GM23338 (cell line): ENCODE data around the gene OPALIN. TPM values are rescaled to one million over a fixed set of nuclear protein-coding genes. Genes with fewer than 3 reads are reported as not detected.

Source experiments
- ATAC-seq: fragments of 200-7000 bp; cut with Tn5 transposase; 3 replicates; pipeline ENCODE4 v1.9.1; 2020
- DNase-seq: peaks from one replicate; pipeline ENCODE4 v3.0.0-alpha.2; 2015; ENCODE audit warnings: low spot score
- H2AFZ ChIP-seq: fragments of 200-600 bp; sonication (generic); 2 replicates; pipeline ENCODE4 v1.8.0; 2016; ENCODE audit warnings: antibody characterized with exemption, mild to moderate bottlenecking, moderate library complexity
- H3F3A ChIP-seq: fragments of 200-600 bp; sonication (generic); replicated peaks from 2 replicates; pipeline ENCODE4 v1.8.0; 2017; ENCODE audit warnings: antibody characterized with exemption, mixed run types, low read depth
- H3K27ac ChIP-seq: fragments of 200-600 bp; sonication (generic); 2 replicates; pipeline ENCODE4 v1.6.1; 2016; ENCODE audit warnings: low read depth
- H3K27me3 ChIP-seq: fragments of 200-600 bp; sonication (generic); 2 replicates; pipeline ENCODE4 v1.8.0; 2016; ENCODE audit warnings: mild to moderate bottlenecking, mixed run types, moderate library complexity; ENCODE audit not compliant: insufficient read depth
- H3K36me3 ChIP-seq: fragments of 200-600 bp; sonication (generic); 2 replicates; pipeline ENCODE4 v1.8.0; 2016; ENCODE audit warnings: mild to moderate bottlenecking; ENCODE audit not compliant: insufficient read depth
- H3K4me1 ChIP-seq: fragments of 200-600 bp; sonication (generic); 2 replicates; pipeline ENCODE4 v1.8.0; 2016; ENCODE audit warnings: mild to moderate bottlenecking, moderate library complexity; ENCODE audit not compliant: insufficient read depth
- H3K4me2 ChIP-seq: fragments of 200-600 bp; sonication (generic); 2 replicates; pipeline ENCODE4 v1.7.1; 2017; ENCODE audit warnings: mixed run types
- H3K4me3 ChIP-seq: fragments of 200-600 bp; sonication (generic); 2 replicates; pipeline ENCODE4 v1.6.1; 2016; ENCODE audit warnings: mixed run types
- H3K79me2 ChIP-seq: fragments of 200-600 bp; sonication (generic); replicated peaks from 2 replicates; pipeline ENCODE4 v1.8.0; 2017; ENCODE audit warnings: mild to moderate bottlenecking; ENCODE audit not compliant: insufficient read depth
- H3K9me2 ChIP-seq: fragments of 200-600 bp; sonication (generic); 2 replicates; pipeline ENCODE4 v1.8.0; 2017; ENCODE audit not compliant: insufficient read depth
- H4K20me1 ChIP-seq: fragments of 200-600 bp; sonication (generic); replicated peaks from 2 replicates; pipeline ENCODE4 v1.8.0; 2017; ENCODE audit warnings: mild to moderate bottlenecking; ENCODE audit not compliant: insufficient read depth
- H3K27ac Mint-ChIP-seq: 2 replicates; pipeline ENCODE4 v1.8.0; 2020; ENCODE audit warnings: inconsistent platforms, mild to moderate bottlenecking, moderate library complexity, mixed read lengths
- H3K27me3 Mint-ChIP-seq: 3 replicates; pipeline ENCODE4 v1.8.0; 2022; ENCODE audit warnings: low read depth, mild to moderate bottlenecking, moderate library complexity, mixed read lengths, inconsistent platforms; ENCODE audit not compliant: insufficient read depth, poor library complexity
- H3K36me3 Mint-ChIP-seq: 3 replicates; pipeline ENCODE4 v1.8.0; 2021; ENCODE audit warnings: low read depth, mild to moderate bottlenecking, inconsistent platforms, moderate library complexity, mixed read lengths
- H3K4me1 Mint-ChIP-seq: 3 replicates; pipeline ENCODE4 v1.8.0; 2020; ENCODE audit warnings: mild to moderate bottlenecking, inconsistent platforms, mixed read lengths
- H3K4me3 Mint-ChIP-seq: 3 replicates; pipeline ENCODE4 v1.8.0; 2021; ENCODE audit warnings: moderate library complexity, mild to moderate bottlenecking, inconsistent platforms, mixed read lengths
- H3K9me3 Mint-ChIP-seq: 3 replicates; pipeline ENCODE4 v1.8.0; 2020; ENCODE audit warnings: moderate library complexity, mild to moderate bottlenecking, inconsistent platforms, mixed read lengths
- EZH2 ChIP-seq: fragments of 200-600 bp; sonication (generic); IDR thresholded peaks from one replicate; pipeline ENCODE4 v1.8.0; 2017; ENCODE audit warnings: antibody characterized with exemption, mild to moderate bottlenecking, low read depth; ENCODE audit not compliant: unreplicated experiment
- EZH2phosphoT487 ChIP-seq: fragments of 200-600 bp; sonication (generic); IDR thresholded peaks from one replicate; pipeline ENCODE4 v1.8.1; 2018; ENCODE audit warnings: antibody characterized with exemption; ENCODE audit not compliant: unreplicated experiment
- NANOG ChIP-seq: IDR thresholded peaks from 2 replicates; pipeline ENCODE4 v1.6.1; 2016; ENCODE audit warnings: antibody characterized with exemption, borderline replicate concordance
- POLR2AphosphoS5 ChIP-seq: IDR thresholded peaks from 2 replicates; pipeline ENCODE4 v1.6.1; 2016; ENCODE audit warnings: antibody characterized with exemption, low read depth
- STAT1 ChIP-seq: IDR thresholded peaks from one replicate; pipeline ENCODE4 v1.6.1; 2016; ENCODE audit warnings: antibody characterized with exemption; ENCODE audit not compliant: unreplicated experiment
- ZNF114 ChIP-seq: fragments of 250-450 bp; sonication (Bioruptor Pico); IDR thresholded peaks from 2 replicates; pipeline ENCODE4 v1.5.0; 2020; ENCODE audit warnings: mild to moderate bottlenecking, moderate library complexity
- ZNF331 ChIP-seq: fragments of 250-450 bp; sonication (Bioruptor Pico); IDR thresholded peaks from 2 replicates; pipeline ENCODE4 v1.5.0; 2020; ENCODE audit warnings: low read depth, mild to moderate bottlenecking, moderate library complexity
- polyA plus RNA-seq: library from polyadenylated mRNA; unstranded; fragments of >200 nt; fragmentation: Nextera tagmentation; extraction: Ambion mirVana; gene quantifications from 2 replicates; pipeline ENCODE4 v1.2.1, GENCODE V29; 2016
- total RNA-seq: library from RNA; depleted of rRNA; stranded (reverse); fragments of >200 nt; shearing (Covaris generic); gene quantifications from 2 replicates; pipeline ENCODE4 v1.2.3, GENCODE V29; 2014
- TF ChIP-seq, protein P1 (sequence below): fragments of 250-450 bp; sonication (Bioruptor Pico); IDR thresholded peaks from 2 replicates; pipeline ENCODE4 v1.5.0; 2020; ENCODE audit warnings: mild to moderate bottlenecking, moderate library complexity
- TF ChIP-seq, protein P2 (sequence below), 2 experiments: fragments of 200-600 bp in 1 of 2; sonication (generic) in 1 of 2; conservative IDR thresholded peaks; 2 replicates each; pipeline versions ENCODE4 v1.5.1 to v1.6.1; 2016 to 2017; ENCODE audit warnings: antibody characterized with exemption in 2 of 2, low read depth in 2 of 2, mild to moderate bottlenecking in 2 of 2, moderate library complexity in 1 of 2

Gene OPALIN
- total and polyA plus RNA-seq, 2 experiments from 2014 or later, result not detected

DNA sequence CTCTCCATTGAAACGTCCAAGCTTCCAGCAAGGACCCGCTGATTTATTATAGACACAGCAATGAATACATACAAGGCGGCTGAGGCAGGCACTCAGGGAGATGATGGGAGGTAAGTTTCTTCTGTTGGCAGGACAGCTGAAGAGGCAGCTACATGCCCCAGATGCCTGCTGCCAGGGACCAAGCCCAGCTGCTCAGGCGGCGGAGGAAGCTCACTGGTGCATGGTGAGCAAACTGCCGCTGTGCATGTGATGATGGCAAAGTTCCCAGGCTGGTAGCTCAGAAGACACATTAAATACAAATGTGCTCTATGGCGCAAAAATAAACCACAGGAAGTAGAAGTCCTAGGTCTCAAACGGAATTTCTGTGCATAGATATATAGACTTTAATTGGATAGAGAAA, 52.3 kb downstream of the OPALIN start (continued):
- TF ChIP-seq, protein P1, sequence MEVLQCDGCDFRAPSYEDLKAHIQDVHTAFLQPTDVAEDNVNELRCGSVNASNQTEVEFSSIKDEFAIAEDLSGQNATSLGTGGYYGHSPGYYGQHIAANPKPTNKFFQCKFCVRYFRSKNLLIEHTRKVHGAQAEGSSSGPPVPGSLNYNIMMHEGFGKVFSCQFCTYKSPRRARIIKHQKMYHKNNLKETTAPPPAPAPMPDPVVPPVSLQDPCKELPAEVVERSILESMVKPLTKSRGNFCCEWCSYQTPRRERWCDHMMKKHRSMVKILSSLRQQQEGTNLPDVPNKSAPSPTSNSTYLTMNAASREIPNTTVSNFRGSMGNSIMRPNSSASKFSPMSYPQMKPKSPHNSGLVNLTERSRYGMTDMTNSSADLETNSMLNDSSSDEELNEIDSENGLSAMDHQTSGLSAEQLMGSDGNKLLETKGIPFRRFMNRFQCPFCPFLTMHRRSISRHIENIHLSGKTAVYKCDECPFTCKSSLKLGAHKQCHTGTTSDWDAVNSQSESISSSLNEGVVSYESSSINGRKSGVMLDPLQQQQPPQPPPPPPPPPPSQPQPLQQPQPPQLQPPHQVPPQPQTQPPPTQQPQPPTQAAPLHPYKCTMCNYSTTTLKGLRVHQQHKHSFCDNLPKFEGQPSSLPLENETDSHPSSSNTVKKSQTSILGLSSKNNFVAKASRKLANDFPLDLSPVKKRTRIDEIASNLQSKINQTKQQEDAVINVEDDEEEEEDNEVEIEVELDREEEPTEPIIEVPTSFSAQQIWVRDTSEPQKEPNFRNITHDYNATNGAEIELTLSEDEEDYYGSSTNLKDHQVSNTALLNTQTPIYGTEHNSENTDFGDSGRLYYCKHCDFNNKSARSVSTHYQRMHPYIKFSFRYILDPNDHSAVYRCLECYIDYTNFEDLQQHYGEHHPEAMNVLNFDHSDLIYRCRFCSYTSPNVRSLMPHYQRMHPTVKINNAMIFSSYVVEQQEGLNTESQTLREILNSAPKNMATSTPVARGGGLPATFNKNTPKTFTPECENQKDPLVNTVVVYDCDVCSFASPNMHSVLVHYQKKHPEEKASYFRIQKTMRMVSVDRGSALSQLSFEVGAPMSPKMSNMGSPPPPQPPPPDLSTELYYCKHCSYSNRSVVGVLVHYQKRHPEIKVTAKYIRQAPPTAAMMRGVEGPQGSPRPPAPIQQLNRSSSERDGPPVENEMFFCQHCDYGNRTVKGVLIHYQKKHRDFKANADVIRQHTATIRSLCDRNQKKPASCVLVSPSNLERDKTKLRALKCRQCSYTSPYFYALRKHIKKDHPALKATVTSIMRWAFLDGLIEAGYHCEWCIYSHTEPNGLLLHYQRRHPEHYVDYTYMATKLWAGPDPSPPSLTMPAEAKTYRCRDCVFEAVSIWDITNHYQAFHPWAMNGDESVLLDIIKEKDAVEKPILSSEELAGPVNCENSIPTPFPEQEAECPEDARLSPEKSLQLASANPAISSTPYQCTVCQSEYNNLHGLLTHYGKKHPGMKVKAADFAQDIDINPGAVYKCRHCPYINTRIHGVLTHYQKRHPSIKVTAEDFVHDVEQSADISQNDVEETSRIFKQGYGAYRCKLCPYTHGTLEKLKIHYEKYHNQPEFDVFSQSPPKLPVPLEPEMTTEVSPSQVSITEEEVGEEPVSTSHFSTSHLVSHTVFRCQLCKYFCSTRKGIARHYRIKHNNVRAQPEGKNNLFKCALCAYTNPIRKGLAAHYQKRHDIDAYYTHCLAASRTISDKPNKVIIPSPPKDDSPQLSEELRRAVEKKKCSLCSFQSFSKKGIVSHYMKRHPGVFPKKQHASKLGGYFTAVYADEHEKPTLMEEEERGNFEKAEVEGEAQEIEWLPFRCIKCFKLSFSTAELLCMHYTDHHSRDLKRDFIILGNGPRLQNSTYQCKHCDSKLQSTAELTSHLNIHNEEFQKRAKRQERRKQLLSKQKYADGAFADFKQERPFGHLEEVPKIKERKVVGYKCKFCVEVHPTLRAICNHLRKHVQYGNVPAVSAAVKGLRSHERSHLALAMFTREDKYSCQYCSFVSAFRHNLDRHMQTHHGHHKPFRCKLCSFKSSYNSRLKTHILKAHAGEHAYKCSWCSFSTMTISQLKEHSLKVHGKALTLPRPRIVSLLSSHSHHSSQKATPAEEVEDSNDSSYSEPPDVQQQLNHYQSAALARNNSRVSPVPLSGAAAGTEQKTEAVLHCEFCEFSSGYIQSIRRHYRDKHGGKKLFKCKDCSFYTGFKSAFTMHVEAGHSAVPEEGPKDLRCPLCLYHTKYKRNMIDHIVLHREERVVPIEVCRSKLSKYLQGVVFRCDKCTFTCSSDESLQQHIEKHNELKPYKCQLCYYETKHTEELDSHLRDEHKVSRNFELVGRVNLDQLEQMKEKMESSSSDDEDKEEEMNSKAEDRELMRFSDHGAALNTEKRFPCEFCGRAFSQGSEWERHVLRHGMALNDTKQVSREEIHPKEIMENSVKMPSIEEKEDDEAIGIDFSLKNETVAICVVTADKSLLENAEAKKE (CRISPR knock-in tag), result no peak
- no peak for TF ChIP-seq EZH2
- no peak for TF ChIP-seq EZH2phosphoT487
- no peak for TF ChIP-seq STAT1

DNA sequence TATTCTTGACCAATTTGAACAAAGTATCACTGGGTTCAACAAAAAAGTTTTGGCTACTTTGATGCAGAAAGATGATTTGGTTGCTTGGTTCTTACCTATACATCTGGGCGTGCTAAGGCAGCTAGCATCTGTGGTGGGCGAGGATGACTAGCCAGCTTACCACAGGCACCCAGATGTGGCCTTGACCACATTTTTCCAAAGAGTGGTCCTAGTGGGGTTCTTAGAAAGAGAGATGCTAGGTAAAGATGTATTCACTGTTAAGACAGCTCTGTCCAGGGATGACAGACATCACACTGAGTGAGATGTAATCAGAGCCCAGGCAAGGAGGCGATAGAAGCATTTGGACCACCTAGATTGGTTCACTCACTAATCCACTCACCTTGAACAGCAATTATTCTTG, 53.8 kb downstream of the OPALIN start:
- Histone ChIP-seq H3F3A (0 out of 2 replicates have a peak, but pooled peaks cover 6% of the 10 kb centered on the region), H3K4me1 (peaks cover 18% of the 10 kb centered on the region), H3K27ac (no peak overlapping the region), H3K9me2 (0 out of 2 replicates have a peak, but pooled peaks cover 2% of the 10 kb centered on the region), H4K20me1 (no peaks in the 10 kb centered on the region), H2AFZ (no peak overlapping the region), H3K36me3 (no peaks in the 10 kb centered on the region), H3K4me3 (no peak overlapping the region), H3K27me3 (no peaks in the 10 kb centered on the region), H3K4me2 (no peak overlapping the region), H3K79me2 (no peaks in the 10 kb centered on the region)
- Mint-ChIP-seq H3K27me3 (peaks cover 9% of the 10 kb centered on the region), H3K4me1 (peaks cover 38% of the 10 kb centered on the region), H3K27ac (no peak overlapping the region), H3K4me3 (no peak overlapping the region), H3K9me3 (no peaks in the 10 kb centered on the region), H3K36me3 (no peaks in the 10 kb centered on the region)
- DNase-seq (no peak), ATAC-seq (no peak)
- TF ChIP-seq EZH2 (no peak), ZNF331 (no peak), EZH2phosphoT487 (no peak), ZNF114 (CRISPR knock-in tag) (no peak), NANOG (no peak), POLR2AphosphoS5 (no peak)
- TF ChIP-seq, protein P2, sequence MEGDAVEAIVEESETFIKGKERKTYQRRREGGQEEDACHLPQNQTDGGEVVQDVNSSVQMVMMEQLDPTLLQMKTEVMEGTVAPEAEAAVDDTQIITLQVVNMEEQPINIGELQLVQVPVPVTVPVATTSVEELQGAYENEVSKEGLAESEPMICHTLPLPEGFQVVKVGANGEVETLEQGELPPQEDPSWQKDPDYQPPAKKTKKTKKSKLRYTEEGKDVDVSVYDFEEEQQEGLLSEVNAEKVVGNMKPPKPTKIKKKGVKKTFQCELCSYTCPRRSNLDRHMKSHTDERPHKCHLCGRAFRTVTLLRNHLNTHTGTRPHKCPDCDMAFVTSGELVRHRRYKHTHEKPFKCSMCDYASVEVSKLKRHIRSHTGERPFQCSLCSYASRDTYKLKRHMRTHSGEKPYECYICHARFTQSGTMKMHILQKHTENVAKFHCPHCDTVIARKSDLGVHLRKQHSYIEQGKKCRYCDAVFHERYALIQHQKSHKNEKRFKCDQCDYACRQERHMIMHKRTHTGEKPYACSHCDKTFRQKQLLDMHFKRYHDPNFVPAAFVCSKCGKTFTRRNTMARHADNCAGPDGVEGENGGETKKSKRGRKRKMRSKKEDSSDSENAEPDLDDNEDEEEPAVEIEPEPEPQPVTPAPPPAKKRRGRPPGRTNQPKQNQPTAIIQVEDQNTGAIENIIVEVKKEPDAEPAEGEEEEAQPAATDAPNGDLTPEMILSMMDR (conservative IDR thresholded peaks at IDR 0.05; ENCODE audit: low read depth in 2 of 2), result no peak
